GM08714 (cell line): ENCODE results near the gene TMEM126B.
"Not testable (repeated sequence)": the region's sequence is repeated elsewhere in the genome, so short reads cannot be mapped to it uniquely, and the experiment has no call there.

Experiments used
- H3K4me3 ChIP-seq: fragments of 200-500 bp; sonication (Bioruptor generic); 2 replicates; pipeline ENCODE4 v1.5.1; 2014; ENCODE audit warnings: mild to moderate bottlenecking, low read length, inconsistent platforms
- ZNF274 ChIP-seq: IDR thresholded peaks from 2 replicates; pipeline ENCODE4 v1.6.1; 2012; ENCODE audit warnings: mild to moderate bottlenecking, low read depth, low read length

The TMEM126B gene

GRCh38 chr11:85627998-85628770 is at the start of gene TMEM126B:
TMEM126B (plus strand) TSS chr11:85628593; CDS start chr11:85628608, 15 bp downstream.
- TF ChIP-seq ZNF274, result no peak
- H3K4me3 ChIP-seq, result peak within 1 kb of the TSS; percentile 96

- H3K4me3 ChIP-seq, result no peak overlapping the region
- TF ChIP-seq ZNF274, result no peak
Measured at GRCh38 chr11:85582111-85582510, 46.3 kb upstream of the TMEM126B start.

GRCh38 chr11:85589373-85589772 is 39.0 kb upstream of the TMEM126B start:
- TF ChIP-seq ZNF274, result no peak
- H3K4me3 ChIP-seq, result no peak overlapping the region

GRCh38 chr11:85590848-85591483 is 37.4 kb upstream of the TMEM126B start:
- no peak overlapping the region for H3K4me3 ChIP-seq
- no peak for TF ChIP-seq ZNF274

- no peak for TF ChIP-seq ZNF274
- H3K4me3 ChIP-seq, result no peak overlapping the region
Measured at GRCh38 chr11:85595285-85595884, 33.0 kb upstream of the TMEM126B start.

- H3K4me3 ChIP-seq, result no peak overlapping the region
- TF ChIP-seq ZNF274, result no peak
Measured at GRCh38 chr11:85596886-85597285, 31.5 kb upstream of the TMEM126B start.

- no peak overlapping the region for H3K4me3 ChIP-seq
- TF ChIP-seq ZNF274, result no peak
Measured at GRCh38 chr11:85599083-85599482, 29.3 kb upstream of the TMEM126B start.

- H3K4me3 ChIP-seq, result no peak overlapping the region
- TF ChIP-seq ZNF274, result no peak
Measured at GRCh38 chr11:85602526-85603213, 25.7 kb upstream of the TMEM126B start.

- no peak overlapping the region for H3K4me3 ChIP-seq
- TF ChIP-seq ZNF274, result no peak
Measured at GRCh38 chr11:85603220-85603619, 25.2 kb upstream of the TMEM126B start.

GRCh38 chr11:85606237-85606636 is 22.2 kb upstream of the TMEM126B start:
- H3K4me3 ChIP-seq, result not testable (repeated sequence)

GRCh38 chr11:85608621-85609020 is 19.8 kb upstream of the TMEM126B start:
- H3K4me3 ChIP-seq, result not testable (repeated sequence)

GRCh38 chr11:85609286-85609685 is 19.1 kb upstream of the TMEM126B start:
- H3K4me3 ChIP-seq, result not testable (repeated sequence)

- not testable (repeated sequence) for H3K4me3 ChIP-seq
Measured at GRCh38 chr11:85611643-85612042, 16.8 kb upstream of the TMEM126B start.

GRCh38 chr11:85619499-85619898 is 8.9 kb upstream of the TMEM126B start:
- H3K4me3 ChIP-seq, result no peak overlapping the region
- no peak for TF ChIP-seq ZNF274

GRCh38 chr11:85620256-85620655 is 8.1 kb upstream of the TMEM126B start:
- H3K4me3 ChIP-seq, result no peak overlapping the region
- no peak for TF ChIP-seq ZNF274
